Common myeloid progenitor, CD34-positive (primary cell): ENCODE data around the gene EXD3.

Experiments used
- CTCF ChIA-PET: fragments of 350-600 bp; sonication (Branson Sonifier 250); formaldehyde crosslinking; loops from one replicate; lab custom pipeline; 2021; ENCODE audit warnings: antibody characterized with exemption; lab: Charles Lee
- POLR2A ChIA-PET: fragments of 350-600 bp; sonication (Branson Sonifier 250); formaldehyde crosslinking; loops from one replicate; lab custom pipeline; 2021; ENCODE audit warnings: antibody characterized with exemption; lab: Charles Lee
- DNase-seq, 3 donors: peaks; one replicate each; pipeline versions ENCODE4 v3.0.0 to v3.0.0-alpha.2; 2013
- H3K27ac ChIP-seq, 2 experiments: 1 replicate in 1 of 2; 2 replicates in 1 of 2; pipeline ENCODE4 v1.7.0; 2013; ENCODE audit warnings: inconsistent platforms in 2 of 2, low read length in 2 of 2, mild to moderate bottlenecking in 2 of 2, low read depth in 1 of 2, moderate library complexity in 1 of 2; ENCODE audit not compliant: severe bottlenecking in 2 of 2, insufficient read depth in 1 of 2, poor library complexity in 1 of 2
- H3K27me3 ChIP-seq, 5 experiments: replicated peaks in 2 of 5; 1 replicate in 3 of 5; 2 replicates in 2 of 5; pipeline versions ENCODE4 v1.6.1 to v1.7.0; 2013; ENCODE audit warnings: low read length in 4 of 5, mild to moderate bottlenecking in 2 of 5, moderate library complexity in 2 of 5, inconsistent platforms in 1 of 5; ENCODE audit not compliant: insufficient read depth in 5 of 5, control insufficient read depth in 4 of 5
- H3K36me3 ChIP-seq, 4 experiments: 1 replicate in 2 of 4; 2 replicates in 2 of 4; pipeline versions ENCODE4 v1.6.1 to v1.7.0; 2013; ENCODE audit warnings: low read length in 3 of 4, control low read depth in 1 of 4, mild to moderate bottlenecking in 1 of 4; ENCODE audit not compliant: control insufficient read depth in 4 of 4, insufficient read depth in 4 of 4
- H3K4me1 ChIP-seq, 4 experiments: 1 replicate in 3 of 4; 2 replicates in 1 of 4; pipeline versions ENCODE4 v1.6.1 to v1.7.1; 2013; ENCODE audit warnings: low read length in 3 of 4, mild to moderate bottlenecking in 3 of 4, control low read depth in 1 of 4, inconsistent platforms in 1 of 4, moderate library complexity in 1 of 4; ENCODE audit not compliant: control insufficient read depth in 4 of 4, insufficient read depth in 4 of 4; ENCODE audit errors: control extremely low read depth in 1 of 4
- H3K4me3 ChIP-seq, 7 experiments: 1 replicate in 4 of 7; 2 replicates in 3 of 7; pipeline versions ENCODE4 v1.5.1 to v1.7.0; 2013; ENCODE audit warnings: mild to moderate bottlenecking in 7 of 7, low read length in 6 of 7, moderate library complexity in 6 of 7, inconsistent platforms in 2 of 7, low read depth in 2 of 7, control low read depth in 1 of 7; ENCODE audit not compliant: insufficient read depth in 4 of 7, control insufficient read depth in 1 of 7; ENCODE audit errors: extremely low read depth in 1 of 7
- H3K9me3 ChIP-seq, 5 experiments: 1 replicate in 4 of 5; 2 replicates in 1 of 5; pipeline versions ENCODE4 v1.6.1 to v1.7.1; 2013; ENCODE audit warnings: low read length in 4 of 5, mild to moderate bottlenecking in 2 of 5, inconsistent platforms in 1 of 5, low read depth in 1 of 5, moderate library complexity in 1 of 5; ENCODE audit not compliant: control insufficient read depth in 4 of 5, insufficient read depth in 2 of 5; ENCODE audit errors: control extremely low read depth in 1 of 5
- WGBS: methylation state at CpG from one replicate; pipeline ENCODE4 v1.1.5; 2013; ENCODE audit not compliant: insufficient coverage; 5-methylcytosine and 5-hydroxymethylcytosine counted together

Gene EXD3

DNA sequence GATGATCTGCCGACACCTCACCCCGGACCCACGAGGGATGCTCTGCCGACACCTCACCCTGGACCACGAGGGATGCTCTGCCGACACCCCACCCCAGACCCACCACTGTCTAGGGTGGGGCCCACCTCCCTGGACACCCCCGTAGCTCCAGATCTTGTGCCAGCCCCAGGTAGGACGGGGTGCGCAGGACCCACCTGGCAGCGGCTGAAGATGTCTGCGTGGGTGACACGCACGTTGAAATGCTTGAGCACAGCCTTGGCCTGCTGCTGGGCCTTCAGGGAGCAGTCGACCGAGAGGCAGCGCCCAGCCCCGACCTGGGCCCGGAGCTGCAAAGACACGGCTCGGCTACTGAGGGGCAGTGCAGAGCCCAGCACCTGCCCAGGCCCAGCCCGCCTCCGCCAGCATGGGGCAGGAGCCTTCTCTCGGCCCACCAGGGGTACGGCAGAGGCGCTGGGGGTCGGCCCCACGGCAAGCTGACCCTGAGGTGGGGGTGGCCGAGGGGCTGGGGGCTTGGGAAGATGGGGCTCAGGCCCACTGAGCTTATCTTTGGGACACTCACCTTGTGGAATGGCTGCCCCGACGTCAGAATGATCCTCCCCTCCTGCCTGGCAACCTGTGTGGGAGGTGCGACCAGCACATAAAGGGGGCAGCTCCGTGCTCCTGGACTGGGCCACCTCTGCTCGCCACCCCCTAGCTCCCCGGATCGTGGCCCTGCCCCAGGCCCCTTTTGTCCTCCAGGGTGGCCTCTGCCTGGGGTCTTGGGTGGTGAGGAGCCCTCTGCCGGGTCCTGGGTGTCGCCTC, 99.2 kb downstream of the EXD3 start:
- Histone ChIP-seq H3K27me3 (no peaks in the 10 kb centered on the region), H3K9me3 (no peaks in the 10 kb centered on the region), H3K4me3 (no peak overlapping the region), H3K27ac (no peak overlapping the region), H3K4me1 (peaks cover 0 to 43% (median 37%) of the 10 kb centered on the region in 4 experiments), H3K36me3 (peaks cover 0 to 3% (median 0%) of the 10 kb centered on the region in 4 experiments)
- WGBS, result 97% methylated on average over 31 of the region's 37 CpGs
- no peak for DNase-seq
- POLR2A ChIA-PET, result interaction anchor here (0.6 kb wide), 1 partner anchor 367 kb away, joined by 4 read pairs; no protein-coding TSS in a partner anchor
- CTCF ChIA-PET, result interaction anchor here (0.8 to 1.1 kb wide), 2 partner anchors 22 to 64 kb away, joined by 3 to 4 read pairs; partner anchors contain the start of gene NRARP

DNA sequence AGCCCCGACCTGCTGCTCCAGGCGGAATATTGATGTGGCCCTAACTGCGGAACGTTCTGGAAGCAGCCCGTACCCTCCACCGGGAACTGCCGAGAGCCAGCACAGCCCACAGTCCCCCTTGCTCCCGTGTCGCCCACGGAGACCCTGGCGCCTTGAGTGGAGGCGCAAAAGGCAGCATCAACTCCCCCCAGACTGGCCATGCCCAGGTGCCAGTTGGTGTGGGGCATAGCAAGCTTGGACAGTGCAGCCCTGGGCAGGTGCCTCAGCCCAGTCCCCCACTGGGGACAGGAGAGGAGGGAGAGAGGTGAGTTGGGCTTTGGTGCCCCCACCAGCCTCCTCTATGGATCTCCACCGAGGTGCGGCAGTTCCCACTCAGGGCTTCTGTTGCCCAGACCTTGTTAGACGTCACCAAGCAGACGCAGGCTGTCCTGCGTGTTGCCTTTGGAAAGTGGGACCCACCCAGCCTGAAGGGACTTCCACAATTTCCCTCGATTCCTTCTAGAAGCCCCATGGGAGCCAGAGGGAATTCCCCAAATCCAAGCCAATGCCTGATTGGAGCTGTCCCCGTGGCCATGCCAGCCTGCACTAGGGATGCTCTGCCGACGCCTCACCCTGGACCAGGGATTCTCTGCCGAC, 101.1 kb downstream of the EXD3 start:
- DNase-seq, result no peak
- Histone ChIP-seq H3K4me3 (no peak overlapping the region), H3K27ac (peak overlapping the region; percentile 46 to 64), H3K27me3 (no peaks in the 10 kb centered on the region), H3K4me1 (peaks cover 0 to 48% (median 45%) of the 10 kb centered on the region in 4 experiments), H3K36me3 (peaks cover 0 to 3% (median 0%) of the 10 kb centered on the region in 4 experiments), H3K9me3 (no peaks in the 10 kb centered on the region)
- ChIA-PET POLR2A (no interaction called here), CTCF (interaction anchor here (7.3 kb wide), 1 partner anchor 19 kb away, joined by 56 read pairs; the partner anchor contains the start of gene NRARP)
- WGBS, result 96% methylated on average over 16 of the region's 22 CpGs

DNA sequence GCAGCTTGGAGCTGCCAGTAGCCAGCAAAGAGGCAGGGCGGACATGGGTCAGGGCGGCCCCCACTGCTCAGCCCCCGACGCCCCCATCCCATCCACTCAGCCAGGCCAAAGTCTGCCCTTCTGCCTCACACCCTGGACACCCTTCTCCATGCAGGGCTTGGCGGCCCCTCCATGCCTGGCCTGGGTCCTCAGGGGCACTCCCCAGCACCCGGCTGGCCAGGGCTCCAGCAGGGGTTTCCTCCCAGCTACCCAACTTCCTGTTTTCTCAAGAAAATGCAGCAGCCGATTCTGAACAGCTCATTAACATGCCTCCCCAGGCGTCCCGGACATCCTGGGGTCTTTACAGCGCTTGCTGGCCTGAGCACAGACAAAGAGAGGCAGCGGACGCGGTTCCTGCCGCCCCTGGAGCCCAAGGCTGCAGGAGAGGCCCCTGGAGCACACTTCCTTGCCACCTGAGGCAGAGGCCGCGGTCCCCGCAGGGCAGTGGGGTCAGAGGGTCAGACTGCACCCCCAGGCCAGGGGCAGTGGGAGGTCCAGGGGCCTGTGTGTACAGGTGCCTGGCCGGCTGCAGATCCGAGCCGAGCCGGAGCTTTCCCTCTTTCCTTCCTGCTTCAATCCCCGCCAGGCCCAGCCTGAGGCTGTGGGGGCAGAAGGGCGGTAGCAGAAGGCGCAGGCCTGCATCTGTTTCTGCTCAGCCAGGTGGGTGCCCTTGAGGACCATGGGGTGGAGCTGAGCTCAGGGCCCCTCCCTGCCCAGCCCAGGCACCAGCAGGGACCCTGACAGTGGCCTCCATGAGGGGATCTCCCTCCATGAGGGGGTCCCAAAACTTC, 102.2 kb downstream of the EXD3 start:
- H3K4me1 ChIP-seq, result peaks cover 0 to 50% (median 40%) of the 10 kb centered on the region in 4 experiments
- CTCF ChIA-PET, result interaction anchor here (1.5 to 7.3 kb wide), 2 partner anchors 18 to 34 kb away, joined by 4 to 56 read pairs; partner anchors contain the start of gene NRARP
- H3K27me3 ChIP-seq, result no peaks in the 10 kb centered on the region
- POLR2A ChIA-PET, result interaction anchor here (0.9 kb wide), 2 partner anchors 14 to 27 kb away, joined by 4 read pairs; no protein-coding TSS in a partner anchor
- WGBS, result 1% methylated on average over 17 of the region's 24 CpGs
- H3K27ac ChIP-seq, result peak overlapping the region; percentile 46 to 64
- peak; percentile 57 to 92 (median 89) for DNase-seq
- H3K36me3 ChIP-seq, result peaks cover 0 to 3% (median 0%) of the 10 kb centered on the region in 4 experiments
- no peaks in the 10 kb centered on the region for H3K9me3 ChIP-seq
- peak overlapping the region; percentile 17 to 70 (median 62) for H3K4me3 ChIP-seq

DNA sequence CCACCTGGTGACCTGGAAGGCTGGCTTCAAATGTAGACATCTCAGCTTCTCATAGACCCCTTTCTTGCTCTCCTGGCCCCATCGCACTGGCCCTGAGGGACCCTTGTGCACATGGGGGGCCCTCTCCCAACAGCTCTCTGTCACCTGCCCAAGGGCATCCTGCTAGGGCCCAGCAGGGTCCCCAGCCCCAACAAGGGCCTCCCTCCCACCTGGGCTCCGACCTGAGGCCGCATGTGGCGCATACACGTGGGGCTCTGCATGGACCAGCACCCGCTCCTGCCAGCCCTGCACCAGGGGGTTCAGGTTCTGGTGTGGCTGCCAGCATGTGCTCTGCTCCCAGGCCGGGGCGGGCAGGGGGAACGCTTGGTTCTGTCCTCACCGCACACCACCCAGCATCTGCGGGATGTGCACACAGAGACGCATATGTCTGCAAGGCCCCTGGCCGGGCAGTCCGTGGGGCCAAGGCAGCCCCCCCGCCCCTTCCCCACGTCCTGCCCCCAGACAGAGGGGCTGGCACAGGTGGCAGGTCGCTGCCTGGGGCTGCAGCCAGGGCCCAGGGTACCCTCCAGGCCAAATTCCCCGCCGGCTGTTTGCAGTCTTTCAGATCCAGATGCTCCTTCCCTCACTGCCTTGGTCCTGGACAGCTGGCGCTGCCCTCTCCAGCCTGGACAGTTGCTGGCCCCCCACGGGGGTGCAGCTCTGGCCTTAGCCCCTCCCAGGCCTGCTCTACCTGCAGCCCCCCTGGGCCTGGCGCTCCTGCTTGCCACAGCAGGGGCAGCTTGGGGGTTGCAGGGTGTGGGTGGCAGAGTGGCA, 103.0 kb downstream of the EXD3 start:
- H3K9me3 ChIP-seq, result no peaks in the 10 kb centered on the region
- H3K4me3 ChIP-seq, result peak overlapping the region in 3 of 7 experiments; percentile 3 to 70 (median 63)
- no peak for DNase-seq
- no peak overlapping the region for H3K27ac ChIP-seq
- CTCF ChIA-PET, result interaction anchor here (1.5 to 7.3 kb wide), 2 partner anchors 17 to 33 kb away, joined by 4 to 56 read pairs; partner anchors contain the start of gene NRARP
- H3K36me3 ChIP-seq, result peaks cover 0 to 3% (median 0%) of the 10 kb centered on the region in 4 experiments
- no peaks in the 10 kb centered on the region for H3K27me3 ChIP-seq
- H3K4me1 ChIP-seq, result peaks cover 0 to 54% (median 46%) of the 10 kb centered on the region in 4 experiments
- POLR2A ChIA-PET, result interaction anchor here (0.9 to 1.0 kb wide), 2 partner anchors 13 to 18 kb away, joined by 3 to 4 read pairs; partner anchors contain the start of gene NRARP
- WGBS, result 78% methylated on average over 19 of the region's 22 CpGs

DNA sequence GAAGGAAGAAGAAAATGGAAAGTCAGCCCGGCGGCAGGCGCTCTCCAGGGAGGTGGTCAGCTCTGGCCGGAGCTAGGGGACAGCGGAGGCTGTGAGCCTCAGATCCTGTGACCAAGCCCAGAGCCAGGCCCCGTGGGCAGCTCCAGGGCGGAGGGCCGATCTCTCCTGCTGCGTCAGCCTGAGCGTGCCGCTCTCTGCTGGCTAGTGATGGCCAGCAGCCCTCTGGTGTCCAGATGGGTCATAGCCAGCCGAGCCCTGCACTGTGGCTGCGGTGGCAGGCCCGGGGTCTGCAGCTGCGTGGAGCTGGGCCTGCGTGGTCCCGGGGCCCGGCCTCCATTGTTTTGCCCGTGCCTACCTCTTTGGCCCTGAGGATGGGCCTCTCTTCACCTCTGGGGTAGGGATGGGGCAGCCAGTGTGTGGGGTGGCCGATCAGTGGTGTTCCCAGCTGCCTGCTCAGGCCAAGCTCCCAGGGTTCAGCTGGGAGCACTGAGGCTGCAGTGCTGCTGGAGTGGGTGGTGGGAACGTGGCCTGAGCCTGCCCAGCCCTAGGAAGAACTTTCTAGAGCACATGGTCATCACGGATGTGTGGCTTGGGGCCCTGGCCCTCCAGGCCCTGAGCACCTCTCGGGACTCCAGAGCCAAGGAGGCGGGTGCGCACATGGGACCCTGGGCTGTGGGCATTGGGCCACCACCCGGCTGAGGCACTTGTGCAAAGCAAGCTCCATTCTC, 103.8 kb downstream of the EXD3 start:
- CTCF ChIA-PET, result interaction anchor here (1.2 to 7.3 kb wide), 3 partner anchors 12 to 32 kb away, joined by 4 to 56 read pairs (median 4); partner anchors contain the start of gene NRARP
- Histone ChIP-seq H3K36me3 (peaks cover 0 to 3% (median 0%) of the 10 kb centered on the region in 4 experiments), H3K27ac (no peak overlapping the region), H3K27me3 (no peaks in the 10 kb centered on the region), H3K4me1 (peaks cover 0 to 54% (median 47%) of the 10 kb centered on the region in 4 experiments), H3K4me3 (no peak overlapping the region), H3K9me3 (no peaks in the 10 kb centered on the region)
- no peak for DNase-seq
- 98% methylated on average over 26 of the region's 26 CpGs for whole genome bisulfite sequencing
- POLR2A ChIA-PET, result interaction anchor here (0.6 to 1.0 kb wide), 2 partner anchors 17 to 29 kb away, joined by 3 read pairs; partner anchors contain the start of gene NRARP
